KOPT-K1 (cell line): ENCODE data around the gene MT3.
"Not testable (repeated sequence)": the region's sequence is repeated elsewhere in the genome, so short reads cannot be mapped to it uniquely, and the experiment has no call there.

Experiments
- H3K27ac ChIP-seq: fragments of 200-600 bp; sonication (generic); 2 replicates; pipeline ENCODE4 v1.5.1; 2016; ENCODE audit warnings: antibody characterized with exemption, mild to moderate bottlenecking, low read depth, low read length; ENCODE audit not compliant: poor library complexity, severe bottlenecking
- H3K36me3 ChIP-seq: fragments of 200-600 bp; sonication (generic); 2 replicates; pipeline ENCODE4 v1.5.1; 2017; ENCODE audit warnings: antibody characterized with exemption, mild to moderate bottlenecking, low read length, moderate library complexity; ENCODE audit not compliant: insufficient read depth
- H3K9me3 ChIP-seq: fragments of 200-600 bp; sonication (generic); 2 replicates; pipeline ENCODE4 v1.5.1; 2017; ENCODE audit warnings: antibody characterized with exemption, low read length, mild to moderate bottlenecking; ENCODE audit not compliant: insufficient read depth, poor library complexity, severe bottlenecking

Gene MT3

GRCh38 chr16:56564793-56565477, 24.4 kb upstream of the MT3 start, which contains the start of gene MT4:
Gene MT4, plus strand, starts transcription at chr16:56565073. Its CDS starts 56 bp downstream, at chr16:56565129.
- Histone ChIP-seq H3K27ac (no peak within 1 kb of the TSS), H3K9me3 (no peaks in the 10 kb centered on the region), H3K36me3 (no peaks in the 10 kb centered on the region)

- Histone ChIP-seq H3K36me3 (no peaks in the 10 kb centered on the region), H3K27ac (no peak overlapping the region), H3K9me3 (peaks cover 6% of the 10 kb centered on the region)
These were observed 19.4 kb upstream of the MT3 start for GRCh38 chr16:56569971-56570370.

- Histone ChIP-seq H3K9me3 (peaks cover 6% of the 10 kb centered on the region), H3K27ac (no peak overlapping the region)
These were observed 17.8 kb upstream of the MT3 start for GRCh38 chr16:56571525-56571924.

GRCh38 chr16:56574625-56575024, 14.7 kb upstream of the MT3 start:
- Histone ChIP-seq H3K9me3 (peaks cover 6% of the 10 kb centered on the region), H3K27ac (no peak overlapping the region), H3K36me3 (no peaks in the 10 kb centered on the region)

More at GRCh38 chr16:56571525-56571924, 17.8 kb upstream of the MT3 start:
- no peaks in the 10 kb centered on the region for H3K36me3 ChIP-seq

GRCh38 chr16:56576585-56577299, 12.6 kb upstream of the MT3 start:
- no peak overlapping the region for H3K27ac ChIP-seq
- peaks cover 6% of the 10 kb centered on the region for H3K9me3 ChIP-seq
- H3K36me3 ChIP-seq = no peaks in the 10 kb centered on the region

- Histone ChIP-seq H3K36me3 (no peaks in the 10 kb centered on the region), H3K27ac (no peak overlapping the region), H3K9me3 (peaks cover 6% of the 10 kb centered on the region)
These were observed 12.1 kb upstream of the MT3 start for GRCh38 chr16:56577300-56577625.

- H3K27ac ChIP-seq = no peak overlapping the region
- no peaks in the 10 kb centered on the region for H3K9me3 ChIP-seq
- no peaks in the 10 kb centered on the region for H3K36me3 ChIP-seq
These were observed 8.8 kb upstream of the MT3 start for GRCh38 chr16:56580391-56581048.

GRCh38 chr16:56582911-56583310, 6.4 kb upstream of the MT3 start:
- H3K9me3 ChIP-seq, H3K27ac ChIP-seq, H3K36me3 ChIP-seq: not testable (repeated sequence)

GRCh38 chr16:56583351-56584168, 5.8 kb upstream of the MT3 start:
- Histone ChIP-seq H3K9me3 (no peaks in the 10 kb centered on the region), H3K36me3 (no peaks in the 10 kb centered on the region), H3K27ac (no peak overlapping the region)

GRCh38 chr16:56584276-56584675, 5.1 kb upstream of the MT3 start:
- H3K27ac ChIP-seq = no peak overlapping the region
- H3K9me3 ChIP-seq = no peaks in the 10 kb centered on the region
- H3K36me3 ChIP-seq = no peaks in the 10 kb centered on the region

- no peak overlapping the region for H3K27ac ChIP-seq
- no peaks in the 10 kb centered on the region for H3K9me3 ChIP-seq
- H3K36me3 ChIP-seq = no peaks in the 10 kb centered on the region
These were observed 567 bp upstream of the MT3 start for GRCh38 chr16:56588781-56589140.

- no peak overlapping the region for H3K27ac ChIP-seq
- no peaks in the 10 kb centered on the region for H3K9me3 ChIP-seq
- no peaks in the 10 kb centered on the region for H3K36me3 ChIP-seq
These were observed 2.2 kb downstream of the MT3 start for GRCh38 chr16:56591377-56592060.

GRCh38 chr16:56593573-56594291, 4.4 kb downstream of the MT3 start:
- Histone ChIP-seq H3K9me3 (no peaks in the 10 kb centered on the region), H3K27ac (no peak overlapping the region), H3K36me3 (no peaks in the 10 kb centered on the region)

GRCh38 chr16:56594292-56594619, 4.9 kb downstream of the MT3 start:
- Histone ChIP-seq H3K27ac (no peak overlapping the region), H3K36me3 (no peaks in the 10 kb centered on the region), H3K9me3 (no peaks in the 10 kb centered on the region)
